ENCODE measurements around the gene MBP. TPM values are rescaled to one million over a fixed set of nuclear protein-coding genes. Genes with fewer than 3 reads are reported as not detected.
A peak's percentile ranks its signal among the peaks of the same experiment; 100 is the strongest.

MBP gene
- total and polyA plus RNA-seq, 2 of the 13 experiments (the other 11 are each of a cell fraction or from before 2014, with no cell fraction given): 5.0 to 8.5 TPM

DNA sequence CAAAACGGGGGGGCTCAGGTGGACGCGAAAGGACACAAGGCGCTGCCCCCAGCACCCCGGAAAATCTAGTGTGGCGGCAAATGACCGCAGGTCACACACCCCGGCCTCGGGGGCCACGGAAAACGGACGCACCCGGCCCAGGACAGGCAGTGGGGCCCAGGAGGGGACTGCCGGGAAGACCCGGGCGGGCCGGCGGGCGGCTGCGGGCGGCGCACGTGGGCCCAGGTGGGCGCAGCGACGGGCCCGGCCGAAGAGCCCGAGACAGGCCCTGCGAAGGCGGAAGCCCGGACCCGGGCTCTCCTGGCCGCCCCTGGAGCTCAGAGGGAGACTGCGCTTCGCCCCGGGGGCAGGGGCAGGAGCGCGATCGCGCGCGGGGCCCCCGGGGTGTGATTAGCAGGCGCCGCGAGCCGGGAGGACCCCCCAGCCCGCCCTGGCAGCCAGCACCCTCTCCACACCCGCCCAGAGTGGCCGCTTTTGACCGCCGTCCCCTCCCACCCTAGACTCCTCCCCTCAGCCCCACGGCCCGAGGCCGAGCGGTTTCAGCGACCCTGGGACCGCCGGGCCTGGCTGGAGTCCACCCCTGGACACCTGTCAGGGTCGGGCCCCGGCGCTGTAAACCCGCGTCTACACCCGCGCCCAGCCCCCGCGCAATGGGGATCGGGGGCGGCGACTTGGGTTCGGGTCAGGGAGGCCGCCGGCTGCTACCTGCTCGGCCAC is 773 bp downstream of the MBP start (continued):
- TF ChIP-seq SCMH1 (CRISPR knock-in tag; IDR thresholded peaks at IDR 0.05; ENCODE audit: borderline replicate concordance): no peak
- no peak for TF ChIP-seq SETDB1 (CRISPR knock-in tag; IDR thresholded peaks at IDR 0.05; ENCODE audit: borderline replicate concordance)
- no peak for TF ChIP-seq AHR (CRISPR knock-in tag; IDR thresholded peaks at IDR 0.05)
- no peak for TF ChIP-seq SAFB2 (CRISPR knock-in tag; IDR thresholded peaks at IDR 0.05; ENCODE audit: borderline replicate concordance, low read depth)
- TF ChIP-seq, protein P1, sequence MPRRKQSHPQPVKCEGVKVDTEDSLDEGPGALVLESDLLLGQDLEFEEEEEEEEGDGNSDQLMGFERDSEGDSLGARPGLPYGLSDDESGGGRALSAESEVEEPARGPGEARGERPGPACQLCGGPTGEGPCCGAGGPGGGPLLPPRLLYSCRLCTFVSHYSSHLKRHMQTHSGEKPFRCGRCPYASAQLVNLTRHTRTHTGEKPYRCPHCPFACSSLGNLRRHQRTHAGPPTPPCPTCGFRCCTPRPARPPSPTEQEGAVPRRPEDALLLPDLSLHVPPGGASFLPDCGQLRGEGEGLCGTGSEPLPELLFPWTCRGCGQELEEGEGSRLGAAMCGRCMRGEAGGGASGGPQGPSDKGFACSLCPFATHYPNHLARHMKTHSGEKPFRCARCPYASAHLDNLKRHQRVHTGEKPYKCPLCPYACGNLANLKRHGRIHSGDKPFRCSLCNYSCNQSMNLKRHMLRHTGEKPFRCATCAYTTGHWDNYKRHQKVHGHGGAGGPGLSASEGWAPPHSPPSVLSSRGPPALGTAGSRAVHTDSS (CRISPR knock-in tag; conservative IDR thresholded peaks at IDR 0.05): no peak
- TF ChIP-seq, protein P2, sequence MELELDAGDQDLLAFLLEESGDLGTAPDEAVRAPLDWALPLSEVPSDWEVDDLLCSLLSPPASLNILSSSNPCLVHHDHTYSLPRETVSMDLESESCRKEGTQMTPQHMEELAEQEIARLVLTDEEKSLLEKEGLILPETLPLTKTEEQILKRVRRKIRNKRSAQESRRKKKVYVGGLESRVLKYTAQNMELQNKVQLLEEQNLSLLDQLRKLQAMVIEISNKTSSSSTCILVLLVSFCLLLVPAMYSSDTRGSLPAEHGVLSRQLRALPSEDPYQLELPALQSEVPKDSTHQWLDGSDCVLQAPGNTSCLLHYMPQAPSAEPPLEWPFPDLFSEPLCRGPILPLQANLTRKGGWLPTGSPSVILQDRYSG (CRISPR knock-in tag; IDR thresholded peaks at IDR 0.05): 0 out of 2 replicates have a peak, but pooled peaks have one; percentile 35
- TF ChIP-seq, protein P3, sequence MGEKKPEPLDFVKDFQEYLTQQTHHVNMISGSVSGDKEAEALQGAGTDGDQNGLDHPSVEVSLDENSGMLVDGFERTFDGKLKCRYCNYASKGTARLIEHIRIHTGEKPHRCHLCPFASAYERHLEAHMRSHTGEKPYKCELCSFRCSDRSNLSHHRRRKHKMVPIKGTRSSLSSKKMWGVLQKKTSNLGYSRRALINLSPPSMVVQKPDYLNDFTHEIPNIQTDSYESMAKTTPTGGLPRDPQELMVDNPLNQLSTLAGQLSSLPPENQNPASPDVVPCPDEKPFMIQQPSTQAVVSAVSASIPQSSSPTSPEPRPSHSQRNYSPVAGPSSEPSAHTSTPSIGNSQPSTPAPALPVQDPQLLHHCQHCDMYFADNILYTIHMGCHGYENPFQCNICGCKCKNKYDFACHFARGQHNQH (CRISPR knock-in tag; IDR thresholded peaks at IDR 0.05): no peak
- no peak for TF ChIP-seq MIER3 (CRISPR knock-in tag; IDR thresholded peaks at IDR 0.05; ENCODE audit: borderline replicate concordance)
- TF ChIP-seq, protein P4, sequence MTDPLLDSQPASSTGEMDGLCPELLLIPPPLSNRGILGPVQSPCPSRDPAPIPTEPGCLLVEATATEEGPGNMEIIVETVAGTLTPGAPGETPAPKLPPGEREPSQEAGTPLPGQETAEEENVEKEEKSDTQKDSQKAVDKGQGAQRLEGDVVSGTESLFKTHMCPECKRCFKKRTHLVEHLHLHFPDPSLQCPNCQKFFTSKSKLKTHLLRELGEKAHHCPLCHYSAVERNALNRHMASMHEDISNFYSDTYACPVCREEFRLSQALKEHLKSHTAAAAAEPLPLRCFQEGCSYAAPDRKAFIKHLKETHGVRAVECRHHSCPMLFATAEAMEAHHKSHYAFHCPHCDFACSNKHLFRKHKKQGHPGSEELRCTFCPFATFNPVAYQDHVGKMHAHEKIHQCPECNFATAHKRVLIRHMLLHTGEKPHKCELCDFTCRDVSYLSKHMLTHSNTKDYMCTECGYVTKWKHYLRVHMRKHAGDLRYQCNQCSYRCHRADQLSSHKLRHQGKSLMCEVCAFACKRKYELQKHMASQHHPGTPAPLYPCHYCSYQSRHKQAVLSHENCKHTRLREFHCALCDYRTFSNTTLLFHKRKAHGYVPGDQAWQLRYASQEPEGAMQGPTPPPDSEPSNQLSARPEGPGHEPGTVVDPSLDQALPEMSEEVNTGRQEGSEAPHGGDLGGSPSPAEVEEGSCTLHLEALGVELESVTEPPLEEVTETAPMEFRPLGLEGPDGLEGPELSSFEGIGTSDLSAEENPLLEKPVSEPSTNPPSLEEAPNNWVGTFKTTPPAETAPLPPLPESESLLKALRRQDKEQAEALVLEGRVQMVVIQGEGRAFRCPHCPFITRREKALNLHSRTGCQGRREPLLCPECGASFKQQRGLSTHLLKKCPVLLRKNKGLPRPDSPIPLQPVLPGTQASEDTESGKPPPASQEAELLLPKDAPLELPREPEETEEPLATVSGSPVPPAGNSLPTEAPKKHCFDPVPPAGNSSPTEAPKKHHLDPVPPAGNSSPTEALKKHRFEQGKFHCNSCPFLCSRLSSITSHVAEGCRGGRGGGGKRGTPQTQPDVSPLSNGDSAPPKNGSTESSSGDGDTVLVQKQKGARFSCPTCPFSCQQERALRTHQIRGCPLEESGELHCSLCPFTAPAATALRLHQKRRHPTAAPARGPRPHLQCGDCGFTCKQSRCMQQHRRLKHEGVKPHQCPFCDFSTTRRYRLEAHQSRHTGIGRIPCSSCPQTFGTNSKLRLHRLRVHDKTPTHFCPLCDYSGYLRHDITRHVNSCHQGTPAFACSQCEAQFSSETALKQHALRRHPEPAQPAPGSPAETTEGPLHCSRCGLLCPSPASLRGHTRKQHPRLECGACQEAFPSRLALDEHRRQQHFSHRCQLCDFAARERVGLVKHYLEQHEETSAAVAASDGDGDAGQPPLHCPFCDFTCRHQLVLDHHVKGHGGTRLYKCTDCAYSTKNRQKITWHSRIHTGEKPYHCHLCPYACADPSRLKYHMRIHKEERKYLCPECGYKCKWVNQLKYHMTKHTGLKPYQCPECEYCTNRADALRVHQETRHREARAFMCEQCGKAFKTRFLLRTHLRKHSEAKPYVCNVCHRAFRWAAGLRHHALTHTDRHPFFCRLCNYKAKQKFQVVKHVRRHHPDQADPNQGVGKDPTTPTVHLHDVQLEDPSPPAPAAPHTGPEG (CRISPR knock-in tag; IDR thresholded peaks at IDR 0.05): no peak
- TF ChIP-seq FOXC1 (CRISPR knock-in tag; IDR thresholded peaks at IDR 0.05; ENCODE audit: borderline replicate concordance): no peak
- peak; percentile 32 for TF ChIP-seq ZNF777 (CRISPR knock-in tag; IDR thresholded peaks at IDR 0.05)

All from HepG2 (cell line).